ENCODE results near the gene RAB44. TPM values are rescaled to one million over a fixed set of nuclear protein-coding genes. Genes with fewer than 3 reads are reported as not detected.

Gene RAB44
- polyA plus RNA-seq, 3 donors, result 0.06 to 0.08 (median 0.06) TPM

- DNase-seq (ENCODE audit: extremely low read depth in 1 of 11, low read depth in 9 of 11, low spot score in 4 of 11), result no peak
These were observed 59.2 kb downstream of the RAB44 start for GRCh38 chr6:36756786-36757185.

- no peak for DNase-seq (ENCODE audit: extremely low read depth in 1 of 11, low read depth in 9 of 11, low spot score in 4 of 11)
These were observed 59.6 kb downstream of the RAB44 start for GRCh38 chr6:36757206-36757605.

- no peak for DNase-seq (ENCODE audit: extremely low read depth in 1 of 11, low read depth in 9 of 11, low spot score in 4 of 11)
These were observed 60.4 kb downstream of the RAB44 start for GRCh38 chr6:36757943-36758508.

GRCh38 chr6:36758516-36759147, 61.0 kb downstream of the RAB44 start:
- no peak for DNase-seq (ENCODE audit: extremely low read depth in 1 of 11, low read depth in 9 of 11, low spot score in 4 of 11)

GRCh38 chr6:36759148-36759759, 61.6 kb downstream of the RAB44 start:
- DNase-seq (ENCODE audit: extremely low read depth in 1 of 11, low read depth in 9 of 11, low spot score in 4 of 11), result peak in 8 of 11 donors; percentile 53 to 68 (median 60)

- DNase-seq (ENCODE audit: extremely low read depth in 1 of 11, low read depth in 9 of 11, low spot score in 4 of 11), result no peak
These were observed 63.2 kb downstream of the RAB44 start for GRCh38 chr6:36760685-36761435.

GRCh38 chr6:36762123-36762522, 64.5 kb downstream of the RAB44 start:
- DNase-seq (ENCODE audit: extremely low read depth in 1 of 11, low read depth in 9 of 11, low spot score in 4 of 11), result no peak

- DNase-seq (ENCODE audit: extremely low read depth in 1 of 11, low read depth in 9 of 11, low spot score in 4 of 11), result no peak
These were observed 67.6 kb downstream of the RAB44 start for GRCh38 chr6:36765190-36765589.

- DNase-seq (ENCODE audit: extremely low read depth in 1 of 11, low read depth in 9 of 11, low spot score in 4 of 11), result peak in 10 of 11 donors; percentile 64 to 80 (median 76)
These were observed 68.2 kb downstream of the RAB44 start for GRCh38 chr6:36765594-36766398.

GRCh38 chr6:36766399-36766945, 68.8 kb downstream of the RAB44 start:
- DNase-seq (ENCODE audit: extremely low read depth in 1 of 11, low read depth in 9 of 11, low spot score in 4 of 11), result no peak

GRCh38 chr6:36769183-36769675, 71.6 kb downstream of the RAB44 start:
- no peak for DNase-seq (ENCODE audit: extremely low read depth in 1 of 11, low read depth in 9 of 11, low spot score in 4 of 11)

GRCh38 chr6:36769676-36770499, 72.3 kb downstream of the RAB44 start:
- DNase-seq (ENCODE audit: extremely low read depth in 1 of 11, low read depth in 9 of 11, low spot score in 4 of 11), result no peak

- no peak for DNase-seq (ENCODE audit: extremely low read depth in 1 of 11, low read depth in 9 of 11, low spot score in 4 of 11)
These were observed 73.5 kb downstream of the RAB44 start for GRCh38 chr6:36771145-36771544.

- DNase-seq (ENCODE audit: extremely low read depth in 1 of 11, low read depth in 9 of 11, low spot score in 4 of 11), result no peak
These were observed 74.8 kb downstream of the RAB44 start for GRCh38 chr6:36772397-36772796.

GRCh38 chr6:36774331-36774730, 76.7 kb downstream of the RAB44 start:
- DNase-seq (ENCODE audit: extremely low read depth in 1 of 11, low read depth in 9 of 11, low spot score in 4 of 11), result no peak

GRCh38 chr6:36776167-36776566, 78.5 kb downstream of the RAB44 start:
- DNase-seq (ENCODE audit: extremely low read depth in 1 of 11, low read depth in 9 of 11, low spot score in 4 of 11), result no peak

- DNase-seq (ENCODE audit: extremely low read depth in 1 of 11, low read depth in 9 of 11, low spot score in 4 of 11), result no peak
These were observed 80.2 kb downstream of the RAB44 start for GRCh38 chr6:36777801-36778200.

GRCh38 chr6:36779227-36779626, 81.6 kb downstream of the RAB44 start:
- DNase-seq (ENCODE audit: extremely low read depth in 1 of 11, low read depth in 9 of 11, low spot score in 4 of 11), result no peak

Measured in renal cortex interstitium (tissue), 11 donors.